Omental fat pad (tissue), 4 donors: Measurements from ENCODE around the gene THAP4. TPM values are rescaled to one million over a fixed set of nuclear protein-coding genes. Genes with fewer than 3 reads are reported as not detected.

Source experiments
- ATAC-seq: fragments of 150-250 bp; one replicate; pipeline ENCODE4 v1.9.1; 2016; ENCODE audit warnings: mild to moderate bottlenecking, moderate library complexity; ENCODE audit not compliant: low FRiP score
- DNase-seq: peaks from one replicate; pipeline ENCODE4 v3.0.0-alpha.2; 2019; ENCODE audit warnings: low spot score
- CTCF ChIP-seq, 3 donors: fragments of 450-650 bp; IDR thresholded peaks; one replicate each; pipeline ENCODE4 v1.5.1; 2016 to 2017; ENCODE audit warnings: antibody characterized with exemption in 3 of 3, mild to moderate bottlenecking in 3 of 3, moderate library complexity in 2 of 3
- total RNA-seq, 4 donors: library from RNA; depleted of rRNA; stranded (reverse); fragments of >200 nt; gene quantifications; one replicate each; pipeline ENCODE4 v1.1.0, GENCODE V29; 2016

The THAP4 gene
- total RNA-seq, 4 donors from 2014 or later: 29.5 to 55.1 (median 44.8) TPM

GRCh38 chr2:241565411-241565810, 71.5 kb downstream of the THAP4 start:
- DNase-seq (no peak), ATAC-seq (no peak)
- TF ChIP-seq CTCF (IDR thresholded peaks at IDR 0.05): no peak

GRCh38 chr2:241564596-241565410, 72.2 kb downstream of the THAP4 start:
- DNase-seq: no peak
- no peak for ATAC-seq
- TF ChIP-seq CTCF (IDR thresholded peaks at IDR 0.05): no peak

GRCh38 chr2:241563981-241564595, 72.9 kb downstream of the THAP4 start:
- DNase-seq (no peak), ATAC-seq (no peak)
- TF ChIP-seq CTCF (IDR thresholded peaks at IDR 0.05): no peak

GRCh38 chr2:241563571-241563980, 73.4 kb downstream of the THAP4 start:
- no peak for TF ChIP-seq CTCF (IDR thresholded peaks at IDR 0.05)
- ATAC-seq (no peak), DNase-seq (no peak)

GRCh38 chr2:241563031-241563507, 73.9 kb downstream of the THAP4 start:
- DNase-seq (no peak), ATAC-seq (no peak)
- TF ChIP-seq CTCF (IDR thresholded peaks at IDR 0.05): no peak

GRCh38 chr2:241562269-241562891, 74.6 kb downstream of the THAP4 start:
- ATAC-seq: no peak
- no peak for TF ChIP-seq CTCF (IDR thresholded peaks at IDR 0.05)

More at GRCh38 chr2:241562269-241562891, 74.6 kb downstream of the THAP4 start:
- no peak for DNase-seq
